Testis (tissue), 3 donors: ENCODE data around the gene SUPT3H. TPM values are rescaled to one million over a fixed set of nuclear protein-coding genes. Genes with fewer than 3 reads are reported as not detected.

Experiments
- DNase-seq: peaks from one replicate; pipeline ENCODE4 v3.0.0-alpha.2; 2019
- H3K27ac ChIP-seq, 2 donors: fragments of 200-600 bp; sonication (generic); one replicate each; pipeline ENCODE4 v1.5.1; 2019
- H3K27me3 ChIP-seq: fragments of 200-600 bp; sonication (generic); one replicate; pipeline ENCODE4 v1.5.1; 2019
- H3K36me3 ChIP-seq: fragments of 200-600 bp; sonication (generic); one replicate; pipeline ENCODE4 v1.5.1; 2017; ENCODE audit warnings: low read depth; ENCODE audit errors: missing control alignments
- H3K4me1 ChIP-seq: fragments of 200-600 bp; sonication (generic); one replicate; pipeline ENCODE4 v1.5.1; 2019
- H3K4me3 ChIP-seq, 2 donors: fragments of 200-600 bp; sonication (generic); one replicate each; pipeline ENCODE4 v1.5.1; 2017 to 2019
- H3K9me3 ChIP-seq: fragments of 200-600 bp; sonication (generic); one replicate; pipeline ENCODE4 v1.5.1; 2017
- POLR2A ChIP-seq: fragments of 450-650 bp; IDR thresholded peaks from one replicate; pipeline ENCODE4 v1.6.1; 2017; ENCODE audit warnings: antibody characterized with exemption, mild to moderate bottlenecking, moderate library complexity
- WGBS, 2 donors: methylation state at CpG; one replicate each; pipeline ENCODE4 v1.1.5; 2018; 5-methylcytosine and 5-hydroxymethylcytosine counted together
- intact Hi-C: fragments of 100-400 bp; cut with DNase I; formaldehyde crosslinking; loops from one replicate; pipeline ENCODE4 v1.15.1; 2023; ENCODE audit warnings: low total_unique reads
- polyA plus RNA-seq: library from polyadenylated mRNA; stranded (reverse); fragments of 350-450 nt; fragmentation: Illumina TruSeq; extraction: RNeasy Lipid Tissue Mini Kit (QIAGEN cat#74804); gene quantifications from one replicate; pipeline ENCODE4 v1.2.3, GENCODE V29; 2014; ENCODE audit warnings: low read depth, low replicate concordance; ENCODE audit not compliant: insufficient read depth
- total RNA-seq, 2 donors: library from RNA; depleted of rRNA; stranded (reverse); fragments of >200 nt; gene quantifications; one replicate each; pipeline ENCODE4 v1.2.3, GENCODE V29; 2016
- TF ChIP-seq, protein P1 (sequence below), 3 experiments: fragments of 450-650 bp in 2 of 3; fragments of 200-600 bp in 1 of 3; sonication (generic) in 1 of 3; IDR thresholded peaks; one replicate each; pipeline ENCODE4 v1.5.1; 2016 to 2019; ENCODE audit warnings: antibody characterized with exemption in 3 of 3, mild to moderate bottlenecking in 2 of 3, moderate library complexity in 1 of 3

Gene SUPT3H
- total and polyA plus RNA-seq, 3 donors from 2014 or later, result 29.4 to 35.9 (median 30.8) TPM

- H3K4me3 ChIP-seq, result no peak overlapping the region
- no peak for DNase-seq
- H3K4me1 ChIP-seq, result no peaks in the 10 kb centered on the region
- no peaks in the 10 kb centered on the region for H3K36me3 ChIP-seq
- no peaks in the 10 kb centered on the region for H3K27me3 ChIP-seq
- TF ChIP-seq, protein P1, sequence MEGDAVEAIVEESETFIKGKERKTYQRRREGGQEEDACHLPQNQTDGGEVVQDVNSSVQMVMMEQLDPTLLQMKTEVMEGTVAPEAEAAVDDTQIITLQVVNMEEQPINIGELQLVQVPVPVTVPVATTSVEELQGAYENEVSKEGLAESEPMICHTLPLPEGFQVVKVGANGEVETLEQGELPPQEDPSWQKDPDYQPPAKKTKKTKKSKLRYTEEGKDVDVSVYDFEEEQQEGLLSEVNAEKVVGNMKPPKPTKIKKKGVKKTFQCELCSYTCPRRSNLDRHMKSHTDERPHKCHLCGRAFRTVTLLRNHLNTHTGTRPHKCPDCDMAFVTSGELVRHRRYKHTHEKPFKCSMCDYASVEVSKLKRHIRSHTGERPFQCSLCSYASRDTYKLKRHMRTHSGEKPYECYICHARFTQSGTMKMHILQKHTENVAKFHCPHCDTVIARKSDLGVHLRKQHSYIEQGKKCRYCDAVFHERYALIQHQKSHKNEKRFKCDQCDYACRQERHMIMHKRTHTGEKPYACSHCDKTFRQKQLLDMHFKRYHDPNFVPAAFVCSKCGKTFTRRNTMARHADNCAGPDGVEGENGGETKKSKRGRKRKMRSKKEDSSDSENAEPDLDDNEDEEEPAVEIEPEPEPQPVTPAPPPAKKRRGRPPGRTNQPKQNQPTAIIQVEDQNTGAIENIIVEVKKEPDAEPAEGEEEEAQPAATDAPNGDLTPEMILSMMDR (IDR thresholded peaks at IDR 0.05), result no peak
- TF ChIP-seq POLR2A, result no peak
- intact Hi-C loops, result no loop called here
- H3K27ac ChIP-seq, result no peak overlapping the region
- 89 to 96% methylated on average over 2 of the region's 2 CpGs for WGBS, 2 donors
- no peaks in the 10 kb centered on the region for H3K9me3 ChIP-seq
Observed at GRCh38 chr6:45201484-45201883, 176.2 kb downstream of the SUPT3H start.

GRCh38 chr6:45200510-45200909 lies 177.2 kb downstream of the SUPT3H start:
- H3K27me3 ChIP-seq, result no peaks in the 10 kb centered on the region
- DNase-seq, result no peak
- intact Hi-C loops, result no loop called here
- no peak overlapping the region for H3K4me3 ChIP-seq
- H3K4me1 ChIP-seq, result no peaks in the 10 kb centered on the region
- H3K36me3 ChIP-seq, result no peaks in the 10 kb centered on the region
- TF ChIP-seq POLR2A, result no peak
- TF ChIP-seq, protein P1 (IDR thresholded peaks at IDR 0.05), result no peak
- H3K9me3 ChIP-seq, result no peaks in the 10 kb centered on the region
- H3K27ac ChIP-seq, result no peak overlapping the region

DNA sequence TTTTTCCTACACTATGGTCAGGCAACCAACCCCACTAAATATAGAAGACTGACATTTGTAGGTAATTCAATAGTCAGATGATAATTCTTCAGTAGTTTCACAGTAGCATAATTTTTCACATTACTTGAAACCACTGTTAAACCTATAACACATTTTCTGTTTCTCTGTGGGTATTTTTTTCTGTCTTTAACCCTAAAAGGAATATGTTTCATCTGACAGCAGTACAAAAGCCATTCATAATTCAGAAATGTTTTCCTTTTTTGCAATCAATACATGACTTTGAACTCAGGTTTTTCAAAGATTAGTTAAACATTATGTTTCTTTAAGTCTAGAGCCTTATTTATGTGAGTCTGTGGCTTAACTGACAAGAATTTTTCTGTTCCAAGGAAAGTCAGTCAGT lies 178.2 kb downstream of the SUPT3H start:
- no peaks in the 10 kb centered on the region for H3K36me3 ChIP-seq
- intact Hi-C loops, result no loop called here
- no peak for TF ChIP-seq POLR2A
- TF ChIP-seq, protein P1 (IDR thresholded peaks at IDR 0.05), result no peak

DNA sequence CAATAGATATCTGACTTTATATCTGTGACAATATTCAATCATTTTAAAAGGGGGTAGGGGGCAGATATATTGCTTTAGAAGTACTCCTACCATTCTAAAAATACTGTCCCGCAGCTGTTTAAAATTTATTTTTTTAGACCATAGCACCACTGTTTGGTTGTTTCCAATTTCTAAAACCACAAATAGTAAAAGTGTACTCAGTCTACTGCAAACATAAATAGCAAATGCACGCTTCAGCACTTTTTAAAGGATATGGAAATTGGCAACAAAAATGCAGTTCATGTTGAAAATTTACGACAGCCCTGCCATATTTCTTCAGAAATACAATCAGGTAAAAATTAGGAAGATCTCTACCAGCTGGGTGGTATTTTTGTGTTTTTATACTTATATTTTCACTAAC lies 181.6 kb downstream of the SUPT3H start:
- no peaks in the 10 kb centered on the region for H3K27me3 ChIP-seq
- no peak overlapping the region for H3K27ac ChIP-seq
- H3K36me3 ChIP-seq, result no peaks in the 10 kb centered on the region
- no peaks in the 10 kb centered on the region for H3K9me3 ChIP-seq
- H3K4me3 ChIP-seq, result no peak overlapping the region
- no peak for DNase-seq
- intact Hi-C loops, result no loop called here
- H3K4me1 ChIP-seq, result no peaks in the 10 kb centered on the region
- no peak for TF ChIP-seq POLR2A
- TF ChIP-seq, protein P1 (IDR thresholded peaks at IDR 0.05), result no peak
- WGBS, 2 donors, result 65 to 69% methylated on average over 3 of the region's 3 CpGs

More for the DNA sequence above, 178.2 kb downstream of the SUPT3H start:
- DNase-seq, result no peak
- H3K4me3 ChIP-seq, result no peak overlapping the region
- H3K27me3 ChIP-seq, result no peaks in the 10 kb centered on the region
- no peak overlapping the region for H3K27ac ChIP-seq
- H3K4me1 ChIP-seq, result no peaks in the 10 kb centered on the region
- H3K9me3 ChIP-seq, result no peaks in the 10 kb centered on the region

- Histone ChIP-seq H3K4me1 (no peaks in the 10 kb centered on the region), H3K27ac (no peak overlapping the region), H3K36me3 (no peaks in the 10 kb centered on the region), H3K4me3 (no peak overlapping the region), H3K27me3 (no peaks in the 10 kb centered on the region), H3K9me3 (no peaks in the 10 kb centered on the region)
- TF ChIP-seq, protein P1 (IDR thresholded peaks at IDR 0.05), result no peak
- no peak for DNase-seq
- intact Hi-C loops, result no loop called here
- 89 to 97% methylated on average over 1 of the region's 1 CpG for WGBS, 2 donors
Observed at GRCh38 chr6:45195137-45195536, 182.6 kb downstream of the SUPT3H start.
